Gastrocnemius medialis (tissue), 4 donors: ENCODE results near the gene CNIH4. TPM values are rescaled to one million over a fixed set of nuclear protein-coding genes. Genes with fewer than 3 reads are reported as not detected.
A peak's percentile ranks its signal among the peaks of the same experiment; 100 is the strongest.
"Not testable (repeated sequence)": the region's sequence is repeated elsewhere in the genome, so short reads cannot be mapped to it uniquely, and the experiment has no call there.

ENCODE experiments used
- ATAC-seq, 2 donors: fragments of 150-250 bp; one replicate each; pipeline ENCODE4 v1.9.1; 2016
- DNase-seq, 2 donors: peaks; one replicate each; pipeline ENCODE4 v3.0.0-alpha.2; 2019
- H3K27ac ChIP-seq, 4 donors: fragments of 200-600 bp; sonication (generic); 1 replicate in 1 of 4; 2 replicates in 3 of 4; pipeline ENCODE4 v1.5.1; 2016 to 2018; ENCODE audit warnings: mild to moderate bottlenecking in 2 of 4, moderate library complexity in 1 of 4
- H3K27me3 ChIP-seq, 3 donors: fragments of 200-600 bp; sonication (generic) in 2 of 3; 1 replicate in 1 of 3; 2 replicates in 2 of 3; pipeline versions ENCODE4 v1.5.1 to v1.6.0; 2016 to 2019; ENCODE audit warnings: mild to moderate bottlenecking in 1 of 3, moderate library complexity in 1 of 3
- H3K36me3 ChIP-seq, 2 donors: fragments of 200-600 bp; sonication (generic) in 1 of 2; one replicate each; pipeline ENCODE4 v1.5.1; 2017 to 2018
- H3K4me1 ChIP-seq, 2 donors: fragments of 200-600 bp; sonication (generic) in 1 of 2; one replicate each; pipeline ENCODE4 v1.5.1; 2016 to 2017; ENCODE audit warnings: mild to moderate bottlenecking in 2 of 2
- H3K4me3 ChIP-seq, 4 donors: fragments of 200-600 bp; sonication (generic) in 3 of 4; 1 replicate in 1 of 4; 2 replicates in 3 of 4; pipeline ENCODE4 v1.5.1; 2016 to 2019; ENCODE audit warnings: mild to moderate bottlenecking in 2 of 4
- H3K9me3 ChIP-seq, 3 donors: fragments of 200-600 bp; sonication (generic) in 2 of 3; 1 replicate in 1 of 3; 2 replicates in 2 of 3; pipeline ENCODE4 v1.5.1; 2016 to 2019
- CTCF ChIP-seq, 5 experiments: fragments of 450-650 bp in 3 of 5; fragments of 200-600 bp in 2 of 5; sonication (generic) in 2 of 5; IDR thresholded peaks in 4 of 5; conservative IDR thresholded peaks in 1 of 5; 1 replicate in 4 of 5; 2 replicates in 1 of 5; pipeline ENCODE4 v1.5.1; 2016 to 2019; ENCODE audit warnings: antibody characterized with exemption in 5 of 5, mild to moderate bottlenecking in 3 of 5, moderate library complexity in 3 of 5
- POLR2A ChIP-seq, 2 donors: fragments of 450-650 bp; IDR thresholded peaks; one replicate each; pipeline ENCODE4 v1.6.1; 2017; ENCODE audit warnings: antibody characterized with exemption in 2 of 2, mild to moderate bottlenecking in 2 of 2, moderate library complexity in 2 of 2
- in situ Hi-C, 4 donors: fragments of 200-750 bp; cut with MboI; loops; one replicate each; pipeline versions ENCODE4 v1.15.0 to v1.8.0; 2017; ENCODE audit warnings: low sequenced_read_pairs in 4 of 4
- intact Hi-C: fragments of 100-400 bp; cut with DNase I; formaldehyde crosslinking; loops from one replicate; pipeline ENCODE4 v1.15.1; 2023; ENCODE audit warnings: low total_unique reads
- total RNA-seq, 4 donors: library from RNA; depleted of rRNA; stranded (reverse); fragments of >200 nt; gene quantifications; one replicate each; pipeline versions ENCODE4 v1.1.0 to v1.2.3, GENCODE V29; 2016

The CNIH4 gene
- total RNA-seq = 10 to 100 TPM; 24.5 to 58.5 (median 39.1) TPM

- intact Hi-C loops = loop anchor here (1.0 to 5.0 kb wide), 4 partner anchors 27 to 174 kb away; partner anchors contain the start of genes DEGS1 and NVL
Measured at GRCh38 chr1:224356685-224357625, at the start of gene CNIH4. TSS of gene CNIH4 (plus strand) at chr1:224356879. CDS start at chr1:224356925, 46 bp downstream.

GRCh38 chr1:224308064-224308463, 48.6 kb upstream of the CNIH4 start:
- TF ChIP-seq CTCF (IDR thresholded peaks at IDR 0.05 in 4 of 5, conservative IDR thresholded peaks at IDR 0.05 in 1 of 5) (no peak), POLR2A (IDR thresholded peaks at IDR 0.05) (no peak)
- DNase-seq (no peak), ATAC-seq (no peak)
- Histone ChIP-seq H3K9me3 (no peaks in the 10 kb centered on the region), H3K4me3 (no peak overlapping the region), H3K36me3 (peaks cover 0 to 72% of the 10 kb centered on the region in 2 donors), H3K4me1 (no peaks in the 10 kb centered on the region), H3K27me3 (no peaks in the 10 kb centered on the region), H3K27ac (no peak overlapping the region)
- intact Hi-C loops (no loop called here), in situ Hi-C loops (no loop called here)

More at GRCh38 chr1:224356685-224357625, at the start of gene CNIH4:
- Histone ChIP-seq H3K27ac (peak within 1 kb of the TSS; percentile 85 to 95 (median 89)), H3K27me3 (no peaks in the 10 kb centered on the region), H3K4me3 (peak within 1 kb of the TSS; percentile 72 to 89 (median 88)), H3K9me3 (no peaks in the 10 kb centered on the region), H3K4me1 (peaks cover 23 to 33% of the 10 kb centered on the region in 2 donors), H3K36me3 (no peaks in the 10 kb centered on the region)
- in situ Hi-C loops = no loop called here
- ATAC-seq (peak; percentile 98), DNase-seq (peak; percentile 90 to 93)
- TF ChIP-seq CTCF (IDR thresholded peaks at IDR 0.05 in 4 of 5, conservative IDR thresholded peaks at IDR 0.05 in 1 of 5) (no peak), POLR2A (IDR thresholded peaks at IDR 0.05) (peak; percentile 93 to 94)

- H3K9me3 ChIP-seq, intact Hi-C loops, H3K4me3 ChIP-seq, H3K4me1 ChIP-seq, DNase-seq, H3K27me3 ChIP-seq, H3K27ac ChIP-seq, ATAC-seq, in situ Hi-C loops: not testable (repeated sequence)
- H3K36me3 ChIP-seq = peaks cover 0 to 68% of the 10 kb centered on the region in 2 donors
Measured at GRCh38 chr1:224311503-224311902, 45.2 kb upstream of the CNIH4 start.

GRCh38 chr1:224312025-224312424, 44.7 kb upstream of the CNIH4 start:
- Histone ChIP-seq H3K27me3 (no peaks in the 10 kb centered on the region), H3K4me3 (no peak overlapping the region), H3K4me1 (no peaks in the 10 kb centered on the region), H3K9me3 (no peaks in the 10 kb centered on the region), H3K27ac (no peak overlapping the region), H3K36me3 (peaks cover 0 to 67% of the 10 kb centered on the region in 2 donors)
- no peak for ATAC-seq
- DNase-seq = no peak
- no peak for TF ChIP-seq POLR2A (IDR thresholded peaks at IDR 0.05)
- no peak for TF ChIP-seq CTCF (IDR thresholded peaks at IDR 0.05 in 4 of 5, conservative IDR thresholded peaks at IDR 0.05 in 1 of 5)
- in situ Hi-C loops = no loop called here
- intact Hi-C loops = no loop called here

GRCh38 chr1:224317383-224318045, 39.2 kb upstream of the CNIH4 start:
- H3K27me3 ChIP-seq = no peaks in the 10 kb centered on the region
- no peak overlapping the region for H3K4me3 ChIP-seq
- H3K27ac ChIP-seq = no peak overlapping the region
- H3K36me3 ChIP-seq = peaks cover 0 to 39% of the 10 kb centered on the region in 2 donors
- no peaks in the 10 kb centered on the region for H3K4me1 ChIP-seq
- no peak for ATAC-seq
- H3K9me3 ChIP-seq = no peaks in the 10 kb centered on the region
- intact Hi-C loops = no loop called here
- no peak for DNase-seq
- TF ChIP-seq CTCF (IDR thresholded peaks at IDR 0.05 in 4 of 5, conservative IDR thresholded peaks at IDR 0.05 in 1 of 5) = no peak
- TF ChIP-seq POLR2A (IDR thresholded peaks at IDR 0.05) = no peak
- in situ Hi-C loops = no loop called here
